Naive B cell (primary cell): ENCODE results near the gene FHL1. TPM values are rescaled to one million over a fixed set of nuclear protein-coding genes. Genes with fewer than 3 reads are reported as not detected.

Source experiments
- ATAC-seq, 2 donors: fragments of 150-1000 bp; cut with Tn5 transposase; 2 replicates each; pipeline ENCODE4 v1.10.0; 2021; ENCODE audit warnings: low read depth in 2 of 2, mild to moderate bottlenecking in 2 of 2, moderate library complexity in 2 of 2
- DNase-seq: peaks from one replicate; pipeline ENCODE4 v3.0.0; 2022
- H3K27ac Mint-ChIP-seq, 6 donors: one replicate each; pipeline ENCODE4 v1.8.0; 2020 to 2022; ENCODE audit warnings: mild to moderate bottlenecking in 6 of 6, mixed read lengths in 6 of 6, moderate library complexity in 5 of 6, inconsistent platforms in 2 of 6
- H3K27me3 Mint-ChIP-seq, 3 donors: one replicate each; pipeline ENCODE4 v1.8.0; 2021 to 2022; ENCODE audit warnings: mixed read lengths in 3 of 3, mild to moderate bottlenecking in 1 of 3
- H3K36me3 Mint-ChIP-seq, 2 donors: one replicate each; pipeline ENCODE4 v1.8.0; 2020 to 2022; ENCODE audit warnings: mixed read lengths in 2 of 2, inconsistent platforms in 1 of 2, mild to moderate bottlenecking in 1 of 2
- H3K4me1 Mint-ChIP-seq, 3 donors: one replicate each; pipeline ENCODE4 v1.8.0; 2020 to 2022; ENCODE audit warnings: mixed read lengths in 3 of 3, inconsistent platforms in 1 of 3, mild to moderate bottlenecking in 1 of 3, moderate library complexity in 1 of 3
- H3K4me3 Mint-ChIP-seq, 8 donors: one replicate each; pipeline ENCODE4 v1.8.0; 2020 to 2022; ENCODE audit warnings: mild to moderate bottlenecking in 8 of 8, mixed read lengths in 8 of 8, moderate library complexity in 8 of 8, inconsistent platforms in 2 of 8
- H3K9me3 Mint-ChIP-seq, 7 donors: one replicate each; pipeline ENCODE4 v1.8.0; 2020 to 2022; ENCODE audit warnings: mixed read lengths in 7 of 7, mild to moderate bottlenecking in 5 of 7, inconsistent platforms in 2 of 7, moderate library complexity in 1 of 7
- polyA plus RNA-seq, 6 donors: library from polyadenylated mRNA; unstranded; fragments of 300-500 nt; fragmentation: Illumina TruSeq; gene quantifications; one replicate each; pipeline ENCODE4 v1.2.3, GENCODE V29; 2021; ENCODE audit warnings: low read depth in 6 of 6

FHL1 gene
- polyA plus RNA-seq, 6 donors from 2014 or later = 4.5 to 24.0 (median 13.3) TPM

- DNase-seq (no peak), ATAC-seq (no peak)
- peaks cover 0 to 5% (median 4%) of the 10 kb centered on the region in 3 donors for H3K4me1 Mint-ChIP-seq
- no peaks in the 10 kb centered on the region for H3K27me3 Mint-ChIP-seq
- no peak overlapping the region for H3K27ac Mint-ChIP-seq
- H3K36me3 Mint-ChIP-seq = no peaks in the 10 kb centered on the region
- H3K4me3 Mint-ChIP-seq = no peak overlapping the region
- no peaks in the 10 kb centered on the region for H3K9me3 Mint-ChIP-seq
These were observed 20.4 kb upstream of the FHL1 start for GRCh38 chrX:136126872-136127406.

GRCh38 chrX:136128743-136129142 is 18.6 kb upstream of the FHL1 start:
- no peak overlapping the region for H3K4me3 Mint-ChIP-seq
- no peaks in the 10 kb centered on the region for H3K36me3 Mint-ChIP-seq
- no peak for DNase-seq
- peaks cover 0 to 5% (median 4%) of the 10 kb centered on the region in 3 donors for H3K4me1 Mint-ChIP-seq
- no peak for ATAC-seq
- peaks cover 0 to 2% (median 0%) of the 10 kb centered on the region in 7 donors for H3K9me3 Mint-ChIP-seq
- no peaks in the 10 kb centered on the region for H3K27me3 Mint-ChIP-seq
- H3K27ac Mint-ChIP-seq = no peak overlapping the region

- H3K36me3 Mint-ChIP-seq = no peaks in the 10 kb centered on the region
- H3K9me3 Mint-ChIP-seq = peaks cover 0 to 2% (median 0%) of the 10 kb centered on the region in 7 donors
- peak overlapping the region in 2 of 6 donors; percentile 27 to 67 for H3K27ac Mint-ChIP-seq
- H3K4me1 Mint-ChIP-seq = peaks cover 0 to 5% (median 4%) of the 10 kb centered on the region in 3 donors
- no peak for DNase-seq
- H3K4me3 Mint-ChIP-seq = no peak overlapping the region
- ATAC-seq = peak; percentile 30 to 48
- no peaks in the 10 kb centered on the region for H3K27me3 Mint-ChIP-seq
These were observed 16.2 kb upstream of the FHL1 start for GRCh38 chrX:136130931-136131833.

GRCh38 chrX:136138939-136139338 is 8.4 kb upstream of the FHL1 start:
- Mint-ChIP-seq H3K27me3 (no peaks in the 10 kb centered on the region), H3K36me3 (no peaks in the 10 kb centered on the region), H3K9me3 (peaks cover 0 to 1% (median 0%) of the 10 kb centered on the region in 7 donors), H3K4me1 (peaks cover 5 to 11% (median 6%) of the 10 kb centered on the region in 3 donors), H3K27ac (no peak overlapping the region), H3K4me3 (no peak overlapping the region)
- no peak for ATAC-seq
- DNase-seq = no peak

- no peak for ATAC-seq
- DNase-seq = no peak
- Mint-ChIP-seq H3K27ac (peak overlapping the region in 2 of 6 donors; percentile 3 to 4), H3K9me3 (peaks cover 0 to 2% (median 0%) of the 10 kb centered on the region in 7 donors), H3K4me1 (peaks cover 11 to 28% (median 22%) of the 10 kb centered on the region in 3 donors), H3K4me3 (no peak overlapping the region), H3K36me3 (no peaks in the 10 kb centered on the region), H3K27me3 (peaks cover 0 to 8% (median 0%) of the 10 kb centered on the region in 3 donors)
These were observed 5.8 kb upstream of the FHL1 start for GRCh38 chrX:136141569-136141968.

GRCh38 chrX:136142592-136142991 is 4.7 kb upstream of the FHL1 start:
- Mint-ChIP-seq H3K27me3 (peaks cover 0 to 8% (median 0%) of the 10 kb centered on the region in 3 donors), H3K36me3 (no peaks in the 10 kb centered on the region), H3K4me3 (peak overlapping the region in 2 of 8 donors; percentile 15 to 68), H3K27ac (peak overlapping the region in 1 of 6 donors; percentile 56), H3K9me3 (peaks cover 0 to 2% (median 0%) of the 10 kb centered on the region in 7 donors), H3K4me1 (peaks cover 12 to 30% (median 24%) of the 10 kb centered on the region in 3 donors)
- DNase-seq (no peak), ATAC-seq (no peak)

GRCh38 chrX:136143711-136144110 is 3.6 kb upstream of the FHL1 start:
- peak; percentile 37 to 53 for ATAC-seq
- peaks cover 12 to 39% (median 24%) of the 10 kb centered on the region in 3 donors for H3K4me1 Mint-ChIP-seq
- peaks cover 0 to 2% (median 0%) of the 10 kb centered on the region in 7 donors for H3K9me3 Mint-ChIP-seq
- no peak for DNase-seq
- H3K27ac Mint-ChIP-seq = peak overlapping the region in 4 of 6 donors; percentile 40 to 90 (median 68)
- peaks cover 0 to 8% (median 0%) of the 10 kb centered on the region in 3 donors for H3K27me3 Mint-ChIP-seq
- H3K4me3 Mint-ChIP-seq = peak overlapping the region in 7 of 8 donors; percentile 3 to 83 (median 71)
- no peaks in the 10 kb centered on the region for H3K36me3 Mint-ChIP-seq

- peaks cover 0 to 2% (median 0%) of the 10 kb centered on the region in 7 donors for H3K9me3 Mint-ChIP-seq
- peak; percentile 46 for ATAC-seq
- H3K4me3 Mint-ChIP-seq = peak overlapping the region; percentile 80 to 93 (median 88)
- no peaks in the 10 kb centered on the region for H3K36me3 Mint-ChIP-seq
- no peak for DNase-seq
- H3K4me1 Mint-ChIP-seq = peaks cover 12 to 39% (median 24%) of the 10 kb centered on the region in 3 donors
- peaks cover 0 to 8% (median 0%) of the 10 kb centered on the region in 3 donors for H3K27me3 Mint-ChIP-seq
- H3K27ac Mint-ChIP-seq = peak overlapping the region in 2 of 6 donors; percentile 65 to 83
These were observed 569 bp upstream of the FHL1 start for GRCh38 chrX:136146614-136147314.

GRCh38 chrX:136147976-136148375 is 643 bp downstream of the FHL1 start:
- Mint-ChIP-seq H3K9me3 (peaks cover 0 to 2% (median 0%) of the 10 kb centered on the region in 7 donors), H3K27me3 (peaks cover 0 to 8% (median 0%) of the 10 kb centered on the region in 3 donors), H3K27ac (peak overlapping the region in 1 of 6 donors; percentile 24), H3K36me3 (no peaks in the 10 kb centered on the region), H3K4me3 (peak overlapping the region; percentile 62 to 94 (median 74)), H3K4me1 (peaks cover 12 to 37% (median 24%) of the 10 kb centered on the region in 3 donors)
- no peak for DNase-seq
- no peak for ATAC-seq

- ATAC-seq (no peak), DNase-seq (no peak)
- Mint-ChIP-seq H3K36me3 (no peaks in the 10 kb centered on the region), H3K4me1 (peaks cover 11 to 33% (median 24%) of the 10 kb centered on the region in 3 donors), H3K9me3 (peaks cover 0 to 2% (median 0%) of the 10 kb centered on the region in 7 donors), H3K27me3 (peaks cover 0 to 8% (median 0%) of the 10 kb centered on the region in 3 donors), H3K27ac (peak overlapping the region in 2 of 6 donors; percentile 24 to 80), H3K4me3 (peak overlapping the region; percentile 62 to 94 (median 74))
These were observed 1.1 kb downstream of the FHL1 start for GRCh38 chrX:136148391-136148790.

- Mint-ChIP-seq H3K27ac (peak overlapping the region in 1 of 6 donors; percentile 78), H3K4me3 (no peak overlapping the region), H3K9me3 (no peaks in the 10 kb centered on the region), H3K27me3 (peaks cover 0 to 8% (median 0%) of the 10 kb centered on the region in 3 donors), H3K36me3 (no peaks in the 10 kb centered on the region), H3K4me1 (peaks cover 8 to 13% (median 10%) of the 10 kb centered on the region in 3 donors)
- no peak for ATAC-seq
- DNase-seq = no peak
These were observed 7.7 kb downstream of the FHL1 start for GRCh38 chrX:136154998-136155397.

- no peak for ATAC-seq
- Mint-ChIP-seq H3K4me1 (peaks cover 8 to 13% (median 10%) of the 10 kb centered on the region in 3 donors), H3K36me3 (no peaks in the 10 kb centered on the region), H3K9me3 (no peaks in the 10 kb centered on the region), H3K4me3 (peak overlapping the region in 2 of 8 donors; percentile 2 to 65), H3K27me3 (peaks cover 0 to 8% (median 0%) of the 10 kb centered on the region in 3 donors), H3K27ac (peak overlapping the region in 1 of 6 donors; percentile 54)
- no peak for DNase-seq
These were observed 9.3 kb downstream of the FHL1 start for GRCh38 chrX:136156560-136157117.
